Common myeloid progenitor, CD34-positive (primary cell): ENCODE results near the gene TP53I13.

Source experiments
- CTCF ChIA-PET: fragments of 350-600 bp; sonication (Branson Sonifier 250); formaldehyde crosslinking; loops from one replicate; lab custom pipeline; 2021; ENCODE audit warnings: antibody characterized with exemption; lab: Charles Lee
- POLR2A ChIA-PET: fragments of 350-600 bp; sonication (Branson Sonifier 250); formaldehyde crosslinking; loops from one replicate; lab custom pipeline; 2021; ENCODE audit warnings: antibody characterized with exemption; lab: Charles Lee
- DNase-seq, 3 donors: peaks; one replicate each; pipeline versions ENCODE4 v3.0.0 to v3.0.0-alpha.2; 2013
- H3K27ac ChIP-seq, 2 experiments: 1 replicate in 1 of 2; 2 replicates in 1 of 2; pipeline ENCODE4 v1.7.0; 2013; ENCODE audit warnings: inconsistent platforms in 2 of 2, low read length in 2 of 2, mild to moderate bottlenecking in 2 of 2, low read depth in 1 of 2, moderate library complexity in 1 of 2; ENCODE audit not compliant: severe bottlenecking in 2 of 2, insufficient read depth in 1 of 2, poor library complexity in 1 of 2
- H3K27me3 ChIP-seq, 5 experiments: replicated peaks in 2 of 5; 1 replicate in 3 of 5; 2 replicates in 2 of 5; pipeline versions ENCODE4 v1.6.1 to v1.7.0; 2013; ENCODE audit warnings: low read length in 4 of 5, mild to moderate bottlenecking in 2 of 5, moderate library complexity in 2 of 5, inconsistent platforms in 1 of 5; ENCODE audit not compliant: insufficient read depth in 5 of 5, control insufficient read depth in 4 of 5
- H3K36me3 ChIP-seq, 4 experiments: 1 replicate in 2 of 4; 2 replicates in 2 of 4; pipeline versions ENCODE4 v1.6.1 to v1.7.0; 2013; ENCODE audit warnings: low read length in 3 of 4, control low read depth in 1 of 4, mild to moderate bottlenecking in 1 of 4; ENCODE audit not compliant: control insufficient read depth in 4 of 4, insufficient read depth in 4 of 4
- H3K4me1 ChIP-seq, 4 experiments: 1 replicate in 3 of 4; 2 replicates in 1 of 4; pipeline versions ENCODE4 v1.6.1 to v1.7.1; 2013; ENCODE audit warnings: low read length in 3 of 4, mild to moderate bottlenecking in 3 of 4, control low read depth in 1 of 4, inconsistent platforms in 1 of 4, moderate library complexity in 1 of 4; ENCODE audit not compliant: control insufficient read depth in 4 of 4, insufficient read depth in 4 of 4; ENCODE audit errors: control extremely low read depth in 1 of 4
- H3K4me3 ChIP-seq, 7 experiments: 1 replicate in 4 of 7; 2 replicates in 3 of 7; pipeline versions ENCODE4 v1.5.1 to v1.7.0; 2013; ENCODE audit warnings: mild to moderate bottlenecking in 7 of 7, low read length in 6 of 7, moderate library complexity in 6 of 7, inconsistent platforms in 2 of 7, low read depth in 2 of 7, control low read depth in 1 of 7; ENCODE audit not compliant: insufficient read depth in 4 of 7, control insufficient read depth in 1 of 7; ENCODE audit errors: extremely low read depth in 1 of 7
- H3K9me3 ChIP-seq, 5 experiments: 1 replicate in 4 of 5; 2 replicates in 1 of 5; pipeline versions ENCODE4 v1.6.1 to v1.7.1; 2013; ENCODE audit warnings: low read length in 4 of 5, mild to moderate bottlenecking in 2 of 5, inconsistent platforms in 1 of 5, low read depth in 1 of 5, moderate library complexity in 1 of 5; ENCODE audit not compliant: control insufficient read depth in 4 of 5, insufficient read depth in 2 of 5; ENCODE audit errors: control extremely low read depth in 1 of 5
- WGBS: methylation state at CpG from one replicate; pipeline ENCODE4 v1.1.5; 2013; ENCODE audit not compliant: insufficient coverage; 5-methylcytosine and 5-hydroxymethylcytosine counted together

The TP53I13 gene

GRCh38 chr17:29596811-29597210 lies 28.3 kb downstream of the TP53I13 start:
- H3K4me1 ChIP-seq = peaks cover 2 to 26% (median 24%) of the 10 kb centered on the region in 4 experiments
- no peaks in the 10 kb centered on the region for H3K36me3 ChIP-seq
- no peak overlapping the region for H3K4me3 ChIP-seq
- DNase-seq = no peak
- no peak overlapping the region for H3K27ac ChIP-seq
- POLR2A ChIA-PET = interaction anchor here (1.9 kb wide), 1 partner anchor 14 kb away, joined by 4 read pairs; no protein-coding TSS in a partner anchor
- no peaks in the 10 kb centered on the region for H3K9me3 ChIP-seq
- WGBS = 87% methylated on average over 8 of the region's 9 CpGs
- H3K27me3 ChIP-seq = peaks cover 0 to 1% (median 0%) of the 10 kb centered on the region in 5 experiments
- CTCF ChIA-PET = interaction anchor here (0.9 to 1.9 kb wide), 7 partner anchors 9 to 27 kb away, joined by 3 to 7 read pairs (median 5); no protein-coding TSS in a partner anchor

GRCh38 chr17:29597361-29598172 lies 29.1 kb downstream of the TP53I13 start:
- ChIA-PET POLR2A (interaction anchor here (1.9 kb wide), 1 partner anchor 14 kb away, joined by 4 read pairs; no protein-coding TSS in a partner anchor), CTCF (interaction anchor here (0.9 to 1.9 kb wide), 8 partner anchors 9 to 31 kb away, joined by 3 to 7 read pairs (median 4); partner anchors contain the start of gene ABHD15)
- Histone ChIP-seq H3K9me3 (no peaks in the 10 kb centered on the region), H3K36me3 (no peaks in the 10 kb centered on the region), H3K4me1 (peaks cover 0 to 19% (median 17%) of the 10 kb centered on the region in 4 experiments), H3K27ac (no peak overlapping the region), H3K4me3 (no peak overlapping the region), H3K27me3 (peaks cover 0 to 1% (median 0%) of the 10 kb centered on the region in 5 experiments)
- WGBS = 98% methylated on average over 6 of the region's 13 CpGs
- DNase-seq = no peak

GRCh38 chr17:29603109-29603674 lies 34.7 kb downstream of the TP53I13 start:
- Histone ChIP-seq H3K36me3 (no peaks in the 10 kb centered on the region), H3K27me3 (no peaks in the 10 kb centered on the region), H3K9me3 (no peaks in the 10 kb centered on the region), H3K4me1 (no peaks in the 10 kb centered on the region), H3K27ac (no peak overlapping the region), H3K4me3 (no peak overlapping the region)
- no peak for DNase-seq
- ChIA-PET POLR2A (no interaction called here), CTCF (interaction anchor here (1.4 to 7.6 kb wide), 2 partner anchors 11 to 14 kb away, joined by 4 to 39 read pairs; no protein-coding TSS in a partner anchor)
- 92% methylated on average over 2 of the region's 6 CpGs for WGBS

- peaks cover 0 to 2% (median 0%) of the 10 kb centered on the region in 5 experiments for H3K27me3 ChIP-seq
- CTCF ChIA-PET = interaction anchor here (1.6 to 7.6 kb wide), 5 partner anchors 9 to 31 kb away, joined by 5 to 39 read pairs (median 7); partner anchors contain the start of gene ANKRD13B
- POLR2A ChIA-PET = interaction anchor here (0.6 kb wide), 1 partner anchor 432 kb away, joined by 4 read pairs; no protein-coding TSS in a partner anchor
- DNase-seq = no peak
- no peaks in the 10 kb centered on the region for H3K9me3 ChIP-seq
- no peak overlapping the region for H3K4me3 ChIP-seq
- H3K36me3 ChIP-seq = peaks cover 0 to 7% (median 0%) of the 10 kb centered on the region in 4 experiments
- H3K4me1 ChIP-seq = peaks cover 0 to under 1% (median 0%) of the 10 kb centered on the region in 4 experiments
- WGBS = 99% methylated on average over 23 of the region's 29 CpGs
- H3K27ac ChIP-seq = no peak overlapping the region
Observed at GRCh38 chr17:29607557-29608195, 39.2 kb downstream of the TP53I13 start.

GRCh38 chr17:29608986-29609385 lies 40.5 kb downstream of the TP53I13 start:
- ChIA-PET CTCF (interaction anchor here (1.0 to 7.6 kb wide), 6 partner anchors 8 to 36 kb away, joined by 3 to 39 read pairs (median 6); partner anchors contain the start of gene ANKRD13B), POLR2A (interaction anchor here (0.7 kb wide), 1 partner anchor 1108 kb away, joined by 3 read pairs; no protein-coding TSS in a partner anchor)
- Histone ChIP-seq H3K27me3 (peaks cover 0 to 7% (median 0%) of the 10 kb centered on the region in 5 experiments), H3K27ac (no peak overlapping the region), H3K4me1 (peaks cover 0 to 12% (median 12%) of the 10 kb centered on the region in 4 experiments), H3K9me3 (no peaks in the 10 kb centered on the region), H3K36me3 (peaks cover 0 to 7% (median 0%) of the 10 kb centered on the region in 4 experiments), H3K4me3 (no peak overlapping the region)
- WGBS = 95% methylated on average over 15 of the region's 15 CpGs
- no peak for DNase-seq

GRCh38 chr17:29610395-29610794 lies 41.9 kb downstream of the TP53I13 start:
- WGBS = 93% methylated on average over 3 of the region's 3 CpGs
- DNase-seq = no peak
- Histone ChIP-seq H3K9me3 (no peaks in the 10 kb centered on the region), H3K27me3 (peaks cover 0 to 7% (median 0%) of the 10 kb centered on the region in 5 experiments), H3K4me3 (no peak overlapping the region), H3K36me3 (peaks cover 0 to 7% (median 0%) of the 10 kb centered on the region in 4 experiments), H3K4me1 (peaks cover 0 to 26% (median 26%) of the 10 kb centered on the region in 4 experiments), H3K27ac (no peak overlapping the region)
- ChIA-PET POLR2A (interaction anchor here (1.8 kb wide), 1 partner anchor 13 kb away, joined by 4 read pairs; no protein-coding TSS in a partner anchor), CTCF (interaction anchor here (1.1 to 5.2 kb wide), 4 partner anchors 13 to 31 kb away, joined by 3 to 21 read pairs (median 6); partner anchors contain the start of gene ANKRD13B)
